Psoas muscle (tissue), 8 donors: ENCODE results near the gene EXD3. TPM values are rescaled to one million over a fixed set of nuclear protein-coding genes. Genes with fewer than 3 reads are reported as not detected.

Source experiments
- ATAC-seq, 4 donors: fragments of 200-7000 bp; cut with Tn5 transposase; one replicate each; pipeline ENCODE4 v1.9.1; 2020; ENCODE audit warnings: moderate library complexity in 3 of 4, mild to moderate bottlenecking in 2 of 4
- DNase-seq, 2 donors: peaks; one replicate each; pipeline ENCODE4 v3.0.0-alpha.2; 2020
- H3K27ac ChIP-seq: fragments of 200-600 bp; one replicate; pipeline ENCODE4 v1.8.0; 2022
- H3K27me3 ChIP-seq, 3 donors: fragments of 200-600 bp in 1 of 3; one replicate each; pipeline versions ENCODE4 v1.6.1 to v1.8.0; 2013 to 2022; ENCODE audit warnings: low read length in 2 of 3, mild to moderate bottlenecking in 2 of 3, moderate library complexity in 1 of 3; ENCODE audit not compliant: insufficient read depth in 3 of 3
- H3K36me3 ChIP-seq, 2 donors: fragments of 200-600 bp in 1 of 2; one replicate each; pipeline versions ENCODE4 v1.6.1 to v1.8.0; 2013 to 2022; ENCODE audit warnings: low read depth in 1 of 2, mild to moderate bottlenecking in 1 of 2, moderate library complexity in 1 of 2; ENCODE audit not compliant: insufficient read depth in 1 of 2
- H3K4me1 ChIP-seq: fragments of 200-600 bp; one replicate; pipeline ENCODE4 v1.8.0; 2022
- H3K4me3 ChIP-seq: fragments of 200-600 bp; one replicate; pipeline ENCODE4 v1.8.0; 2022; ENCODE audit warnings: mild to moderate bottlenecking
- H3K9me3 ChIP-seq: fragments of 200-600 bp; one replicate; pipeline ENCODE4 v1.8.0; 2022
- CTCF ChIP-seq: fragments of 200-600 bp; IDR thresholded peaks from one replicate; pipeline ENCODE4 v1.8.0; 2022; ENCODE audit warnings: antibody characterized with exemption
- WGBS, 3 donors: extraction: QIAGEN DNeasy Blood & Tissue Kit; methylation state at CpG; one replicate each; pipeline versions ENCODE4 v1.1.6 to v1.1.7; 2013; 5-methylcytosine and 5-hydroxymethylcytosine counted together
- intact Hi-C, 2 donors: fragments of 100-400 bp; cut with DNase I; formaldehyde crosslinking; loops; one replicate each; pipeline versions ENCODE4 v1.11.0 to v1.14.2; 2022
- polyA plus RNA-seq, 3 donors: library from polyadenylated mRNA; stranded (reverse); fragments of 200-250 nt; gene quantifications; one replicate each; pipeline ENCODE4 v1.2.3, GENCODE V29; 2013
- total RNA-seq, 4 donors: library from RNA; stranded (reverse); fragmentation: NEBNext Ultra II Directional in 2 of 4; extraction: Animal tissue kit (Norgen Biotek cat#: 25700) in 2 of 4; gene quantifications; one replicate each; pipeline versions ENCODE4 v1.2.1 to v1.2.4, GENCODE V29; 2021 to 2023
- donor health status: healthy with polysubstance abuse.
- donor health status: DM: no; HTN: no; CAD: no; lungs with moderate emphysema.
- donor health status: Bipolar disorder and iron deficiency.
- donor health status: healthy.
- donor health status: DM: yes; HTN: yes; CAD: no.
- donor health status: DM: no; HTN: no; CAD: no.
- donor health status: DM: no; HTN: no; CAD: no.
- donor health status: DM: yes; HTN: yes; CAD: no.

Gene EXD3
- total and polyA plus RNA-seq, 7 donors, result 5.7 to 11.2 (median 9.4) TPM

GRCh38 chr9:137392232-137393007, 30.5 kb downstream of the EXD3 start:
- H3K9me3 ChIP-seq, result no peaks in the 10 kb centered on the region
- no peaks in the 10 kb centered on the region for H3K27me3 ChIP-seq
- ATAC-seq (no peak), DNase-seq (no peak)
- no peak for TF ChIP-seq CTCF
- H3K4me1 ChIP-seq, result peaks cover 7% of the 10 kb centered on the region
- 95 to 97% (median 95%) methylated on average over 22 to 23 of the region's 23 CpGs for WGBS, 3 donors
- H3K36me3 ChIP-seq, result no peaks in the 10 kb centered on the region
- intact Hi-C loops, result no loop called here
- no peak overlapping the region for H3K4me3 ChIP-seq
- H3K27ac ChIP-seq, result no peak overlapping the region

GRCh38 chr9:137391411-137391754, 31.6 kb downstream of the EXD3 start:
- no peak for DNase-seq
- peaks cover 7% of the 10 kb centered on the region for H3K4me1 ChIP-seq
- H3K36me3 ChIP-seq, result no peaks in the 10 kb centered on the region
- no peaks in the 10 kb centered on the region for H3K9me3 ChIP-seq
- 58 to 64% (median 61%) methylated on average over 21 to 22 of the region's 22 CpGs for WGBS, 3 donors
- TF ChIP-seq CTCF, result no peak
- peak in 3 of 4 donors; percentile 20 to 49 (median 26) for ATAC-seq
- intact Hi-C loops, result no loop called here
- no peak overlapping the region for H3K4me3 ChIP-seq
- peak overlapping the region; percentile 38 for H3K27ac ChIP-seq
- no peaks in the 10 kb centered on the region for H3K27me3 ChIP-seq

- TF ChIP-seq CTCF, result no peak
- H3K4me3 ChIP-seq, result no peak overlapping the region
- H3K27ac ChIP-seq, result peak overlapping the region; percentile 38
- peaks cover 7% of the 10 kb centered on the region for H3K4me1 ChIP-seq
- ATAC-seq (peak; percentile 60 to 92 (median 81)), DNase-seq (peak; percentile 42 to 70)
- intact Hi-C loops, result no loop called here
- H3K27me3 ChIP-seq, result no peaks in the 10 kb centered on the region
- no peaks in the 10 kb centered on the region for H3K36me3 ChIP-seq
- no peaks in the 10 kb centered on the region for H3K9me3 ChIP-seq
- 47 to 55% (median 51%) methylated on average over 42 of the region's 42 CpGs for WGBS, 3 donors
Measured at GRCh38 chr9:137390553-137391410, 32.2 kb downstream of the EXD3 start.

GRCh38 chr9:137389428-137389746, 33.6 kb downstream of the EXD3 start:
- intact Hi-C loops, result no loop called here
- H3K4me1 ChIP-seq, result peaks cover 7% of the 10 kb centered on the region
- no peak for DNase-seq
- no peaks in the 10 kb centered on the region for H3K27me3 ChIP-seq
- no peaks in the 10 kb centered on the region for H3K36me3 ChIP-seq
- no peaks in the 10 kb centered on the region for H3K9me3 ChIP-seq
- no peak for ATAC-seq
- 92 to 93% (median 92%) methylated on average over 13 of the region's 13 CpGs for WGBS, 3 donors
- no peak overlapping the region for H3K27ac ChIP-seq
- TF ChIP-seq CTCF, result no peak
- H3K4me3 ChIP-seq, result no peak overlapping the region
